GM12878 (cell line): Measurements from ENCODE around the gene TEKT1.

ENCODE experiments used
- CBX5 ChIP-seq: sonication (generic); IDR thresholded peaks from 2 replicates; pipeline ENCODE4 v1.6.1; 2016; ENCODE audit warnings: low read depth, moderate library complexity, mild to moderate bottlenecking, inconsistent platforms
- MYC ChIP-seq: IDR thresholded peaks from 2 replicates; pipeline ENCODE4 v1.6.1; 2011; ENCODE audit warnings: mild to moderate bottlenecking, low read length, moderate library complexity, inconsistent platforms; ENCODE audit not compliant: insufficient read depth, insufficient replicate concordance, insufficient read length, severe bottlenecking
- ZZZ3 ChIP-seq: IDR thresholded peaks from 2 replicates; pipeline ENCODE4 v1.6.1; 2011; ENCODE audit warnings: low read depth; ENCODE audit not compliant: control insufficient read depth, insufficient read length
- TF ChIP-seq, protein P1 (sequence below), 3 experiments: IDR thresholded peaks in 2 of 3; conservative IDR thresholded peaks in 1 of 3; 2 replicates each; pipeline ENCODE4 v1.5.1; 2011; ENCODE audit warnings: low read depth in 3 of 3, low read length in 3 of 3, mild to moderate bottlenecking in 3 of 3, control low read depth in 2 of 3, moderate library complexity in 2 of 3, inconsistent platforms in 1 of 3, mixed read lengths in 1 of 3; ENCODE audit not compliant: control insufficient read depth in 2 of 3, insufficient read depth in 1 of 3; ENCODE audit errors: extremely low read depth in 1 of 3

DNA sequence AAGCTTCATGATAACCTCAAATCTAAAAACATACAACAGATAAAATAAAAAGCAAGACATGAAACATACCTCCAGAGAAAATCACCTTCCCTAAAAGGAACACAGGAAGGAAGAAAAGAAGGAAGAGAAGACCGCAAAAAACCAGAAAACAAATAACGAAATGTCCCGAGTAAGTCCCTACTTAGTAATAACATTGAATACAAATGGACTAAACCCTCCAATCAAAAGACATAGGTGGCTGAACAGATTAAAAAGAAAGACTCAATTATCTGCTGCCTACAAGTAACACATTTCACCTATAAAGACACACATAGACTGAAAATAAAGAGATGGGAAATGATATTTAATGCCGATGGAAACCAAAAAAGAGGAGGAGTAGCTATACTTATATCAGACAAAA is 49.3 kb downstream of the TEKT1 start:
- TF ChIP-seq ZZZ3, result no peak
- TF ChIP-seq, protein P1, sequence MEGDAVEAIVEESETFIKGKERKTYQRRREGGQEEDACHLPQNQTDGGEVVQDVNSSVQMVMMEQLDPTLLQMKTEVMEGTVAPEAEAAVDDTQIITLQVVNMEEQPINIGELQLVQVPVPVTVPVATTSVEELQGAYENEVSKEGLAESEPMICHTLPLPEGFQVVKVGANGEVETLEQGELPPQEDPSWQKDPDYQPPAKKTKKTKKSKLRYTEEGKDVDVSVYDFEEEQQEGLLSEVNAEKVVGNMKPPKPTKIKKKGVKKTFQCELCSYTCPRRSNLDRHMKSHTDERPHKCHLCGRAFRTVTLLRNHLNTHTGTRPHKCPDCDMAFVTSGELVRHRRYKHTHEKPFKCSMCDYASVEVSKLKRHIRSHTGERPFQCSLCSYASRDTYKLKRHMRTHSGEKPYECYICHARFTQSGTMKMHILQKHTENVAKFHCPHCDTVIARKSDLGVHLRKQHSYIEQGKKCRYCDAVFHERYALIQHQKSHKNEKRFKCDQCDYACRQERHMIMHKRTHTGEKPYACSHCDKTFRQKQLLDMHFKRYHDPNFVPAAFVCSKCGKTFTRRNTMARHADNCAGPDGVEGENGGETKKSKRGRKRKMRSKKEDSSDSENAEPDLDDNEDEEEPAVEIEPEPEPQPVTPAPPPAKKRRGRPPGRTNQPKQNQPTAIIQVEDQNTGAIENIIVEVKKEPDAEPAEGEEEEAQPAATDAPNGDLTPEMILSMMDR (IDR thresholded peaks at IDR 0.05 in 2 of 3, conservative IDR thresholded peaks at IDR 0.05 in 1 of 3; ENCODE audit: control insufficient read depth in 2 of 3, extremely low read depth in 1 of 3, insufficient read depth in 1 of 3, low read depth in 3 of 3, low read length in 3 of 3), result no peak
- no peak for TF ChIP-seq MYC
- no peak for TF ChIP-seq CBX5
